H9 (cell line): Measurements from ENCODE around the gene LMF1. TPM values are rescaled to one million over a fixed set of nuclear protein-coding genes. Genes with fewer than 3 reads are reported as not detected.

Experiments used
- DNase-seq: peaks from one replicate; pipeline ENCODE4 v3.0.0-alpha.2; 2017
- H2AFZ ChIP-seq: one replicate; pipeline ENCODE4 v1.6.1; 2013; ENCODE audit warnings: mild to moderate bottlenecking, low read length, control low read depth, moderate library complexity
- H2AK5ac ChIP-seq: 2 replicates; pipeline ENCODE4 v1.6.1; 2013; ENCODE audit warnings: low read length, control low read depth, mixed read lengths; ENCODE audit not compliant: insufficient read length
- H2BK120ac ChIP-seq: one replicate; pipeline ENCODE4 v1.6.1; 2013; ENCODE audit warnings: low read depth, mild to moderate bottlenecking, low read length, control low read depth, inconsistent platforms; ENCODE audit not compliant: poor library complexity, severe bottlenecking
- H2BK12ac ChIP-seq: 2 replicates; pipeline ENCODE4 v1.6.1; 2013; ENCODE audit warnings: low read length, control low read depth, mixed read lengths, low read depth; ENCODE audit not compliant: insufficient read length
- H2BK15ac ChIP-seq: 2 replicates; pipeline ENCODE4 v1.6.1; 2013; ENCODE audit warnings: low read depth, low read length, control low read depth
- H2BK20ac ChIP-seq: one replicate; pipeline ENCODE4 v1.6.1; 2013; ENCODE audit warnings: low read depth, mild to moderate bottlenecking, low read length, control low read depth, inconsistent platforms; ENCODE audit not compliant: poor library complexity, severe bottlenecking
- H2BK5ac ChIP-seq: 2 replicates; pipeline ENCODE4 v1.6.1; 2013; ENCODE audit warnings: low read length, control low read depth, mixed read lengths; ENCODE audit not compliant: insufficient read length
- H3K14ac ChIP-seq: 2 replicates; pipeline ENCODE4 v1.6.1; 2013; ENCODE audit warnings: low read length, control low read depth; ENCODE audit not compliant: insufficient read depth
- H3K18ac ChIP-seq: 2 replicates; pipeline ENCODE4 v1.6.1; 2013; ENCODE audit warnings: low read depth, mild to moderate bottlenecking, mixed read lengths, low read length, control low read depth; ENCODE audit not compliant: insufficient read length
- H3K23ac ChIP-seq: 2 replicates; pipeline ENCODE4 v1.6.1; 2013; ENCODE audit warnings: low read length, control low read depth, mixed read lengths, low read depth; ENCODE audit not compliant: insufficient read length
- H3K23me2 ChIP-seq: 2 replicates; pipeline ENCODE4 v1.6.1; 2013; ENCODE audit warnings: low read depth, mild to moderate bottlenecking, mixed read lengths, low read length, control low read depth; ENCODE audit not compliant: insufficient read length, poor library complexity, severe bottlenecking
- H3K27ac ChIP-seq: 2 replicates; pipeline ENCODE4 v1.5.1; 2013; ENCODE audit warnings: low read length, control low read depth, mixed read lengths, low read depth; ENCODE audit not compliant: insufficient read length
- H3K27me3 ChIP-seq: 2 replicates; pipeline ENCODE4 v1.6.1; 2013; ENCODE audit warnings: low read length, control low read depth, inconsistent platforms; ENCODE audit not compliant: insufficient read depth
- H3K4ac ChIP-seq: 2 replicates; pipeline ENCODE4 v1.6.1; 2013; ENCODE audit warnings: low read depth, mild to moderate bottlenecking, control low read depth, inconsistent platforms, low read length, moderate library complexity
- H3K4me1 ChIP-seq: 2 replicates; pipeline ENCODE4 v1.6.1; 2013; ENCODE audit warnings: low read length, control low read depth, inconsistent platforms; ENCODE audit not compliant: insufficient read depth
- H3K4me2 ChIP-seq: 2 replicates; pipeline ENCODE4 v1.6.1; 2013; ENCODE audit warnings: low read length, control low read depth, mixed read lengths; ENCODE audit not compliant: insufficient read length, insufficient read depth
- H3K56ac ChIP-seq: 2 replicates; pipeline ENCODE4 v1.6.1; 2013; ENCODE audit warnings: low read depth, mild to moderate bottlenecking, mixed read lengths, low read length, control low read depth; ENCODE audit not compliant: insufficient read length
- H3K79me1 ChIP-seq: 2 replicates; pipeline ENCODE4 v1.6.1; 2013; ENCODE audit warnings: low read depth, mild to moderate bottlenecking, moderate library complexity, low read length, control low read depth, inconsistent platforms; ENCODE audit not compliant: insufficient read depth, poor library complexity, severe bottlenecking
- H3K79me2 ChIP-seq: 2 replicates; pipeline ENCODE4 v1.6.1; 2013; ENCODE audit warnings: low read length, control low read depth, inconsistent platforms; ENCODE audit not compliant: insufficient read depth
- H3K9ac ChIP-seq: 2 replicates; pipeline ENCODE4 v1.6.1; 2013; ENCODE audit warnings: low read length, control low read depth, mixed read lengths; ENCODE audit not compliant: insufficient read length; ENCODE audit errors: extremely low read depth
- H3K9me3 ChIP-seq: one replicate; pipeline ENCODE4 v1.6.1; 2013; ENCODE audit warnings: low read depth, low read length, inconsistent platforms; ENCODE audit not compliant: control insufficient read depth
- H3T11ph ChIP-seq: one replicate; pipeline ENCODE4 v1.6.1; 2013; ENCODE audit warnings: mild to moderate bottlenecking, low read length, control low read depth, inconsistent platforms
- H4K20me1 ChIP-seq: one replicate; pipeline ENCODE4 v1.6.1; 2013; ENCODE audit not compliant: control insufficient read depth, insufficient read length, insufficient read depth
- H4K5ac ChIP-seq: 2 replicates; pipeline ENCODE4 v1.6.1; 2013; ENCODE audit warnings: low read depth, mild to moderate bottlenecking, mixed read lengths, low read length, control low read depth; ENCODE audit not compliant: insufficient read length
- H4K8ac ChIP-seq: replicated peaks from 2 replicates; pipeline ENCODE4 v1.6.1; 2013; ENCODE audit warnings: low read length, control low read depth, mixed read lengths, low read depth; ENCODE audit not compliant: insufficient read length
- H4K91ac ChIP-seq: 2 replicates; pipeline ENCODE4 v1.6.1; 2013; ENCODE audit warnings: low read depth, mild to moderate bottlenecking, moderate library complexity, mixed read lengths, low read length, control low read depth; ENCODE audit not compliant: insufficient read length
- H3K27ac Mint-ChIP-seq, 3 experiments: 2 replicates in 2 of 3; 3 replicates in 1 of 3; pipeline ENCODE4 v1.8.0; 2020 to 2021; ENCODE audit warnings: mixed read lengths in 3 of 3, mild to moderate bottlenecking in 1 of 3, moderate library complexity in 1 of 3
- H3K27me3 Mint-ChIP-seq: 2 replicates; pipeline ENCODE4 v1.8.0; 2021; ENCODE audit warnings: low read depth, mild to moderate bottlenecking, moderate library complexity, mixed read lengths
- H3K36me3 Mint-ChIP-seq, 3 experiments: 2 replicates in 2 of 3; 3 replicates in 1 of 3; pipeline ENCODE4 v1.8.0; 2020 to 2021; ENCODE audit warnings: low read depth in 3 of 3, mixed read lengths in 3 of 3; ENCODE audit not compliant: insufficient read depth in 1 of 3
- H3K4me1 Mint-ChIP-seq, 2 experiments: 2 replicates each; pipeline ENCODE4 v1.8.0; 2020; ENCODE audit warnings: mixed read lengths in 2 of 2
- H3K4me3 Mint-ChIP-seq, 2 experiments: 2 replicates in 1 of 2; 3 replicates in 1 of 2; pipeline ENCODE4 v1.8.0; 2020 to 2021; ENCODE audit warnings: mild to moderate bottlenecking in 2 of 2, mixed read lengths in 2 of 2, moderate library complexity in 1 of 2
- H3K9me3 Mint-ChIP-seq, 2 experiments: 2 replicates in 1 of 2; 3 replicates in 1 of 2; pipeline ENCODE4 v1.8.0; 2020; ENCODE audit warnings: mild to moderate bottlenecking in 2 of 2, mixed read lengths in 2 of 2, moderate library complexity in 1 of 2
- WGBS: extraction: QIAGEN DNeasy Blood & Tissue Kit; methylation state at CpG from one replicate; pipeline ENCODE4 v1.1.7; 2013; ENCODE audit warnings: missing lambda C conversion rate, low lambda C conversion rate, mixed read lengths; ENCODE audit not compliant: insufficient read length; ENCODE audit errors: extremely low coverage; 5-methylcytosine and 5-hydroxymethylcytosine counted together
- total RNA-seq: library from RNA; stranded (reverse); gene quantifications from 2 replicates; pipeline ENCODE4 v1.2.1, GENCODE V29; 2021
- TF ChIP-seq, protein P1 (sequence below): fragments of 200-600 bp; sonication (generic); conservative IDR thresholded peaks from 3 replicates; pipeline ENCODE4 v1.8.0; 2021; ENCODE audit warnings: antibody characterized with exemption, mild to moderate bottlenecking

LMF1 gene
- total RNA-seq, 1 experiment from 2014 or later = 7.1 TPM

DNA sequence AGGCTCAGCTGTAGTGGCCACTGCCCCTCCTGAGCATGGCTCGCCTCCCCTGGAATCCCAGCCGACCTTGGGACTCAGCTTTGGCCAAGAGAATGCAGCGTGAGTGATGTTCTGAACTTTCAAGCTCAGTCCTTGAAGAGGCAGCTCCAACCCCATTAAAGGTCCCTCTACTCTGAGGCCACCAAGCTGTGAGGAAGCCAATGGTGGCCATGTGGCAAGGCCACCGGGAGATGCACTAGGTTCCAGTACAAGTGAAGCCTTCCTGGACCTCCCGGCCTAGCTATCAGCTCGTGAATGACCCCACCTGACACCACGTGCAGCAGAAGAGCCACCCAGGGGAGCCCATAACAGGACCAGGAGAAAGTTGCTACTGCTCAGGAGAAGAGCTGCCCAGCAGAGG is 88.5 kb downstream of the LMF1 start:
- Mint-ChIP-seq H3K4me3 (no peak overlapping the region), H3K36me3 (no peaks in the 10 kb centered on the region), H3K27ac (no peak overlapping the region), H3K4me1 (peaks cover 0 to 8% of the 10 kb centered on the region in 2 experiments; a peak in 3 of 4 replicates), H3K9me3 (no peaks in the 10 kb centered on the region), H3K27me3 (peaks cover 9% of the 10 kb centered on the region)
- H3K4me2 ChIP-seq = no peak overlapping the region
- H2BK15ac ChIP-seq = no peak overlapping the region
- H4K5ac ChIP-seq = no peak overlapping the region
- no peaks in the 10 kb centered on the region for H3K9me3 ChIP-seq
- H2BK120ac ChIP-seq = no peak overlapping the region
- H3K23ac ChIP-seq = no peak overlapping the region
- no peak overlapping the region for H4K8ac ChIP-seq
- no peak overlapping the region for H4K91ac ChIP-seq
- H3K79me2 ChIP-seq = no peaks in the 10 kb centered on the region
- H4K20me1 ChIP-seq = no peaks in the 10 kb centered on the region
- no peak overlapping the region for H2AK5ac ChIP-seq
- no peak for DNase-seq
- no peaks in the 10 kb centered on the region for H3K27me3 ChIP-seq
- H3T11ph ChIP-seq = no peak overlapping the region
- H2AFZ ChIP-seq = no peak overlapping the region
- TF ChIP-seq, protein P1, sequence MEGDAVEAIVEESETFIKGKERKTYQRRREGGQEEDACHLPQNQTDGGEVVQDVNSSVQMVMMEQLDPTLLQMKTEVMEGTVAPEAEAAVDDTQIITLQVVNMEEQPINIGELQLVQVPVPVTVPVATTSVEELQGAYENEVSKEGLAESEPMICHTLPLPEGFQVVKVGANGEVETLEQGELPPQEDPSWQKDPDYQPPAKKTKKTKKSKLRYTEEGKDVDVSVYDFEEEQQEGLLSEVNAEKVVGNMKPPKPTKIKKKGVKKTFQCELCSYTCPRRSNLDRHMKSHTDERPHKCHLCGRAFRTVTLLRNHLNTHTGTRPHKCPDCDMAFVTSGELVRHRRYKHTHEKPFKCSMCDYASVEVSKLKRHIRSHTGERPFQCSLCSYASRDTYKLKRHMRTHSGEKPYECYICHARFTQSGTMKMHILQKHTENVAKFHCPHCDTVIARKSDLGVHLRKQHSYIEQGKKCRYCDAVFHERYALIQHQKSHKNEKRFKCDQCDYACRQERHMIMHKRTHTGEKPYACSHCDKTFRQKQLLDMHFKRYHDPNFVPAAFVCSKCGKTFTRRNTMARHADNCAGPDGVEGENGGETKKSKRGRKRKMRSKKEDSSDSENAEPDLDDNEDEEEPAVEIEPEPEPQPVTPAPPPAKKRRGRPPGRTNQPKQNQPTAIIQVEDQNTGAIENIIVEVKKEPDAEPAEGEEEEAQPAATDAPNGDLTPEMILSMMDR = no peak
- no peak overlapping the region for H3K27ac ChIP-seq
- WGBS = no CpG with 5 or more reads among the region's 7 CpGs
- H3K4ac ChIP-seq = no peak overlapping the region
- H3K4me1 ChIP-seq = no peaks in the 10 kb centered on the region
- no peak overlapping the region for H3K56ac ChIP-seq
- H3K14ac ChIP-seq = no peak overlapping the region
- H3K79me1 ChIP-seq = no peaks in the 10 kb centered on the region
- H3K23me2 ChIP-seq = peaks cover 5% of the 10 kb centered on the region
- H2BK5ac ChIP-seq = no peak overlapping the region
- H3K9ac ChIP-seq = no peak overlapping the region
- H2BK12ac ChIP-seq = no peak overlapping the region
- H2BK20ac ChIP-seq = no peak overlapping the region
- H3K18ac ChIP-seq = no peak overlapping the region
